Activated CD8-positive, alpha-beta memory T cell treated with anti-CD3 and anti-CD28 coated beads for 36 hours (primary cell): ENCODE measurements around the gene E2F1. TPM values are rescaled to one million over a fixed set of nuclear protein-coding genes. Genes with fewer than 3 reads are reported as not detected.

ENCODE experiments used
- CTCF ChIA-PET: fragments of 350-600 bp; sonication (Branson Sonifier 250); formaldehyde crosslinking; loops from one replicate; lab custom pipeline; 2021; ENCODE audit warnings: antibody characterized with exemption; lab: Charles Lee
- POLR2A ChIA-PET: fragments of 350-600 bp; sonication (Branson Sonifier 250); formaldehyde crosslinking; loops from one replicate; lab custom pipeline; 2021; ENCODE audit warnings: antibody characterized with exemption; lab: Charles Lee
- total RNA-seq, 2 experiments: library from RNA; stranded (reverse); gene quantifications; one replicate each; pipeline ENCODE4 v1.2.3, GENCODE V29; 2021

Gene E2F1
- total RNA-seq, 2 experiments from 2014 or later = 79.9 to 80.7 TPM

- POLR2A ChIA-PET = interaction anchor here (0.6 to 3.7 kb wide), 9 partner anchors 13 to 326 kb away, joined by 3 to 23 read pairs (median 6); partner anchors contain the start of genes CBFA2T2, PXMP4 and ZNF341
- CTCF ChIA-PET = interaction anchor here (0.6 to 3.5 kb wide), 19 partner anchors 9 to 361 kb away, joined by 3 to 17 read pairs (median 6); partner anchors contain the start of genes CBFA2T2, E2F1 and SNTA1
Observed at GRCh38 chr20:33668466-33669155, 17.6 kb downstream of the E2F1 start.

DNA sequence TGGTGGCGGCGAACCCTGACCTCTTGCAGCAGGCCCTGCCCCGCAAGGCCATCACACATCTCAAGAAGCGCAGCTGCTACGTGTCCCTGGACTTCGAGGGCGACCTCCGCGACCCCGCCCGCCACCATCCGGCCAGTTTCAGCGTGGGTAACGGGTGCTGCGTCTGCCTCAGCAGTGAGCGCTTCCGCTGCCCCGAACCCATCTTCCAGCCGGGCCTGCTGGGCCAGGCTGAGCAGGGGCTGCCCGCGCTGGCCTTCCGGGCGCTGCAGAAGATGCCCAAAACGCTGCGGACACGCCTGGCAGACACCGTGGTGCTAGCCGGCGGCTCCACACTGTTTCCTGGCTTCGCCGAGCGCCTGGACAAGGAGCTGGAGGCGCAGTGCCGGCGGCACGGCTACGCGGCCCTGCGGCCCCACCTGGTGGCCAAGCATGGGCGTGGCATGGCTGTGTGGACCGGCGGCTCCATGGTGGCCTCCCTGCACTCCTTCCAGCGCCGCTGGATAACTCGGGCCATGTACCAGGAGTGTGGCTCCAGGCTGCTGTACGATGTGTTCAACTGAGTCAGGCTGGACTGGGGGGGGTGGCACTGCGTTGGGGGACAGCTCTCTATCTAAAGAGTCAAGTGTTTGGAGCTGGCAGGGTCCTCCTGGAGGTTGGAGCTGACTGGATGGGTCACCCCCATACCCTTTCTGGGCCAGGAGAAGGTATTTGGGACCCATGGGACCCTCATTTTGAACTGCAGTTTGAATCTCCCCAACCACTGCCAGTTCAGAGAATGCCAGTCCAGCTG is 18.3 kb downstream of the E2F1 start:
- ChIA-PET CTCF (interaction anchor here (0.6 to 3.5 kb wide), 26 partner anchors 10 to 360 kb away, joined by 3 to 17 read pairs (median 5); partner anchors contain the start of genes CBFA2T2, CDK5RAP1, E2F1 and SNTA1), POLR2A (interaction anchor here (0.5 to 3.7 kb wide), 11 partner anchors 14 to 700 kb away, joined by 3 to 23 read pairs (median 4); partner anchors contain the start of genes CBFA2T2, PXMP4 and ZNF341)

DNA sequence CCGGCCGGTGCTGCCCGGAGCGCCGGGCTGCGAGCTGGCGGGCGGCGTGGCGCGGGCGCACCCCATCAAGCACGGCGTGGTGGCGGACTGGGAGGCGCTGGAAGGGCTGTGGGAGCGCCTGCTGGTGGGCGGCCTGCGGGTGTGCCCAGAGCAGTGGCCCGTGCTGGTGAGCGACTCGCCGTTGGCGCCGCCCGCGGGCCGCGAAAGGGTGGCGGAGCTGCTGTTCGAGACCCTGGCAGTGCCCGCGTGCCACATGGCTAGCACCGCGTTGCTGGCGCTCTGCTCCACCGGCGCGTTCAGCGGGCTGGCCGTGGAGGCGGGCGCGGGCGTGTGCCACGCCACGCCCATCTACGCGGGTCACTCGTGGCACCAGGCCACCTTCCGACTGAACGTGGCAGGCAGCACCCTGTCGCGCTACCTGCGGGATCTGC is 18.9 kb downstream of the E2F1 start:
- ChIA-PET CTCF (interaction anchor here (0.6 to 4.8 kb wide), 28 partner anchors 11 to 268 kb away, joined by 3 to 22 read pairs (median 5); partner anchors contain the start of genes CBFA2T2, CDK5RAP1, E2F1 and SNTA1), POLR2A (interaction anchor here (0.5 to 3.7 kb wide), 13 partner anchors 12 to 699 kb away, joined by 3 to 23 read pairs (median 5); partner anchors contain the start of genes CBFA2T2, PXMP4, SNTA1 and ZNF341)

DNA sequence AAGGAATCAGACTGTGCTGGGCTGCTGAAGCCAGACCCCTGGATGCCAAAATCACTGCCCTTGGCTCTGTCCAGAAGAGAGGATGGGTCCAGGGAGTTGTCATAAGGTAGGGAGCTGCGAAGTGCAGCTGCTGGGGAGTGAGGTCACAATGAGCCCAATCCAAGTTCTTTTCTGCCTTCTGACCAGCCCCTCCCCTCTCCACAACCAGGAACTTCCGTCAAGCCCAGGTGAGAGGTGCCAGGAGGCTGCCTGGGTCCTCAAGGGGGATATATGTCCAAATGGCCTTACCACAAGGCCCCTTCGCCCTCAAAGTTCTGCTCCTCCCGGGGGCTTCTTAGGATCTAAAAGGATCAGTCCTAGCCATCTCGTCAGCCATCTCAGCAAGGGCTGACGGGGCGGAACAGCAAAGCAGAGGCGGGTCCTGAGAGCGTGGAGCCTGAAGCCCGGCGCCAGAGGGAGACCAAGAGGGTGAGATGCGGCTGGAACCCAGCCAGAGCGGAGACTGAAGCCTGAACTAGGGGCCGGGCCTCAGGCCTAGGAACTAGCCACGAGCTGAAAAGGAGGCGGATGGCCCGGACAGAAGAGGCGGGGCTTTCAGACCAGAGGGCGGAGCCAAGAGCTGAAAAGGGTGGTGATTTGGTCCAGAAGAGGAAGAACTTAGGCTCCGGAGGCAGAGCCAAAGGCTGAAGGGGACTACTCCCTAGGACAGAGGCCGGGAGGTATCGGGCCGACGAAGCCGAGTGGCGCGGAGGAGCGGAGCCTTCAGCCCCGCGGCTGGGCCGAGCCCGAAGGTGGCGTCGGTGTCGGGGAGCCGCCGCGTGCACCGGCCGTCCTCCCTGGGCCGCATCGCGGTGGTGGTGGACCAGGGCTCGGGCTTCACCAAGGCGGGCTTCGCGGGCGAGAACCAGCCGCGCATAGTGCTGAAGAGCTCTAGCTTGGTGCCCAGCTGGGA is 19.6 kb downstream of the E2F1 start, which contains the start of gene ACTL10:
TSS of gene ACTL10 (plus strand) at position 651 of the 952 bp plus-strand sequence. CDS start 555 bp downstream, outside the sequence.
- ChIA-PET POLR2A (interaction anchor here (0.5 to 3.7 kb wide), 10 partner anchors 13 to 372 kb away, joined by 3 to 23 read pairs (median 6); partner anchors contain the start of genes CBFA2T2, PXMP4 and SNTA1), CTCF (interaction anchor here (0.8 to 4.8 kb wide), 16 partner anchors 10 to 267 kb away, joined by 3 to 22 read pairs (median 6); partner anchors contain the start of genes CBFA2T2, E2F1 and ZNF341)

DNA sequence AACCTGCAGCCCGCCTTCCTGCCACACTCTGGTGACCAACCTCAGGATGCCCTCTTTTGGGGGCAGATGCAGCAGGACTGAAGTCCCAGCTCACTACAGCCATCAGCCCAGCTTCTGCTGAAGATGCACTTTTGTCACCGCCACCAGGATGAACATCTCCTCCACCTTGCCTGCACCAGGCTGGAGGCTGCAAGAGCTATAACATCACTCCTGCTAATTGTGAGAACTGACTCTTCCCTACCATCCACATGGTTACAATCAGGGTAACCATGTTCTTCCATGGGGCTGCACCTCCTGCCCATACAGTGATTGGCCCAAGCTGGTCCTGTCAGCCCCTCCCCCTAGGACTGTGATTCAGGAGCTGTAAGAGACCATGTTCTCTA is 21.4 kb downstream of the E2F1 start:
- ChIA-PET POLR2A (interaction anchor here (0.6 to 2.3 kb wide), 7 partner anchors 11 to 222 kb away, joined by 3 to 8 read pairs (median 8); partner anchors contain the start of genes CBFA2T2 and SNTA1), CTCF (interaction anchor here (1.2 to 4.8 kb wide), 5 partner anchors 12 to 221 kb away, joined by 3 to 22 read pairs (median 4); partner anchors contain the start of genes SNTA1 and ZNF341)

- POLR2A ChIA-PET = interaction anchor here (0.6 to 2.3 kb wide), 10 partner anchors 10 to 221 kb away, joined by 3 to 8 read pairs (median 6); partner anchors contain the start of genes CBFA2T2, PXMP4 and SNTA1
- CTCF ChIA-PET = interaction anchor here (1.2 to 4.8 kb wide), 6 partner anchors 11 to 220 kb away, joined by 3 to 22 read pairs (median 4); partner anchors contain the start of genes SNTA1 and ZNF341
Observed at GRCh38 chr20:33664085-33664761, 22.0 kb downstream of the E2F1 start.

DNA sequence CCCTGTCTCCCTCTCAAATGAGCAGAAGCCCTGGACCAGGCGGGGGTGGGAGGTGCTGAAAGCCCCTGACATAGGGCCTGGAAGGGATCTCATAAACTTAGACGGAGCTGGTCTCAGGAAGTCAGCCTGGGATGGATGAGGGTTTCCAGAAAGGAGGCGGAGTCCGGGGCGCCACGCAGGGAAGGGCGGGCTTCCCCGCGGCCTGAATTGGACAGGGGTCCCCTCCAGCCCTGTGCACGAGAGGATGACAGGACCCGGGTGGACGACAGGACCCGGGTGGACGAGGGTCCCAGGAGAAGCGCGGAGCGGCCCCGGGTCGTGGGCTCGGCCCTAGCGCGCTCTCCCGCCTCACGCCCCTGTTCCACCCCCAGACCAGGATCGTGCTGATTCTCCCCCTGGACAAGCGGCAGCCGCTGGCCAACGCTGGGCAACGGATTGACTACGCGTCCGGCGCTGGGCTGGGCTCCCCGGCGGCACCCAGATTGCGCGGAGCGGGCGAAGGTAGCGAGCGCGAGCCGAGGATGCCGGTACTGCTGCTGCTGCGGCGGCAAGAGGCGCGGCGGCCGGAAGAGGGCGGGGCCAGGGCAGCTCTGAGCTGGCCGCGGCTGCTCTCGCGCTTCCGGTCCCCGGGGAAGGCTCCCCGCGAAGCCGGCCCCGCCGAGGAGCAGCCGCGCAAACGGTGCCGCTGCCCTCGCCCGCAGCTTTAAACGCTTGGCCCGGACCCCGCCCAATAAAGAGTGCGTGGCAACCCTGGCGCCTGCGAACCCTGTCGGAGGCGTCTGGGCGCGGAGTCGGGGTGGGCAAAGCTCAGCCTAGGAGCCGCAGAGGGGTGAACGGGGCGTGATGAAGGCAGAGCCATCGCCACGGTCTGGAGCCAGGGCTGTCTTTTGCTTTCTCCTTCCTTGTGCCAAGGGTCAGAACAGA is 22.8 kb downstream of the E2F1 start:
- ChIA-PET CTCF (interaction anchor here (0.6 to 4.8 kb wide), 5 partner anchors 11 to 220 kb away, joined by 3 to 22 read pairs (median 3); partner anchors contain the start of gene SNTA1), POLR2A (interaction anchor here (0.7 to 2.3 kb wide), 9 partner anchors 10 to 1422 kb away, joined by 3 to 8 read pairs (median 7); partner anchors contain the start of genes CBFA2T2, PXMP4 and SNTA1)

- POLR2A ChIA-PET = interaction anchor here (2.1 kb wide), 1 partner anchor 19 kb away, joined by 8 read pairs; no protein-coding TSS in a partner anchor
- CTCF ChIA-PET = no interaction called here
Observed at GRCh38 chr20:33662172-33662571, 24.0 kb downstream of the E2F1 start, which contains the start of gene C20orf144. Gene C20orf144 (plus strand): TSS chr20:33662327. CDS start chr20:33662346, 19 bp downstream.

- CTCF ChIA-PET = no interaction called here
- POLR2A ChIA-PET = no interaction called here
Observed at GRCh38 chr20:33660685-33661058, 25.5 kb downstream of the E2F1 start.

DNA sequence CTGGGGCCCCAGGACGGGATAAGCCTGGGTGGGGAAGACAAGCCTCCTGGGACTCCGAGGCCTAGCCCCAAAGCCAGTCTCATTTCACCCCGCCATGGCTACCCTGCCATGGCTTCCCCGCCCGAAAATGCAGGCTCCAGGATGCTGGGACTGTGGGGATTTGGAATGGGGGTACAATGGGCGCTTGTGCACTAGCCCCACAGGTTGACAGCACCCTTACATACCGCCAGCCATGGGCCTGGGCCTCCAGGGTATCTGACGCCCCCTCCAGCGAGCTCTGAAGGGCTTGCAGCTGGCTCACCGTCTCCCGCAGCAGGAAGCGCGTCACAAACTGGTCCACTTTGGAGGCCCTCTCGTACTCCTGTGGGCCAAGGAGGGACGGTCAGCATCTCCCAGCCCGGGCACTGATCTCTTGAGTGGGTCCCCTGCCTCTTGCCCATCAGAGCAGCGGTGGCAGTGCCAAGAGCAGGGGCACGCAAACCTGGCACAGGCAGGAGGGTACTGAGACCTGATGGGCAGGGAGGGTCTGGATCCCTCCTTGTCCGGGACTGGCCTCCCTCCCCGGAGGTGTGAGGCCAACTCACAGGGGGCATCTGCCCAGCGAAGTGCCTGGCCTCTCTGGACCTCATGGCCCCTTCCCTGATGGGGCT is 26.0 kb downstream of the E2F1 start:
- CTCF ChIA-PET = no interaction called here
- POLR2A ChIA-PET = no interaction called here

GRCh38 chr20:33659341-33660034 is 26.7 kb downstream of the E2F1 start:
- ChIA-PET CTCF (no interaction called here), POLR2A (interaction anchor here (0.5 kb wide), 1 partner anchor 113 kb away, joined by 3 read pairs; no protein-coding TSS in a partner anchor)

DNA sequence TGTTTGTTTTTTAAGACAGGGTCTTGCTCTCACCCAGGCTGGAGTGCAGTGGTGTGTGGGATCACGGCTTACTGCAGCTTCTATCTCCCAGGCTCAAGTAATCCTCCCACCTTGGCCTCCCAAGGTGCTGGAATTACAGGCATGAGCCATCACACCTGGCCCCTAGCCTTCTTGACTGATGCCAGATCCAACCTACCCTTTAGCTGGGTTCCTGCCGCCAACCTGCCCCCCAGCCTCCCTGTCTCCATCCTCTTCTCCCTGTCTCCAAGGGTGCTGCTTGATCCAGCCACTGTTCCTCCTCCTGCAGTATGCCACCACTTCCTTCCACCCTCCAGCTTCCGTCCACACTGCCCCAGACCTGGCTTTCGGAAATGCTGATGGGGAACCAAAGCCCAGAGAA is 27.3 kb downstream of the E2F1 start:
- POLR2A ChIA-PET = interaction anchor here (0.5 kb wide), 1 partner anchor 112 kb away, joined by 3 read pairs; no protein-coding TSS in a partner anchor
- CTCF ChIA-PET = interaction anchor here (0.5 kb wide), 1 partner anchor 84 kb away, joined by 3 read pairs; no protein-coding TSS in a partner anchor

GRCh38 chr20:33658510-33658909 is 27.7 kb downstream of the E2F1 start:
- ChIA-PET CTCF (interaction anchor here (0.5 kb wide), 1 partner anchor 83 kb away, joined by 3 read pairs; no protein-coding TSS in a partner anchor), POLR2A (no interaction called here)

GRCh38 chr20:33657704-33658095 is 28.5 kb downstream of the E2F1 start:
- ChIA-PET POLR2A (no interaction called here), CTCF (no interaction called here)
